NCI-H524 treated with DMSO at 0.1 percent for 48 hours (cell line): ENCODE measurements around the gene STIM2.

Experiments used
- DNase-seq: peaks from one replicate; lab custom pipeline; 2025; lab: John Stamatoyannopoulos, UW

Gene STIM2

DNA sequence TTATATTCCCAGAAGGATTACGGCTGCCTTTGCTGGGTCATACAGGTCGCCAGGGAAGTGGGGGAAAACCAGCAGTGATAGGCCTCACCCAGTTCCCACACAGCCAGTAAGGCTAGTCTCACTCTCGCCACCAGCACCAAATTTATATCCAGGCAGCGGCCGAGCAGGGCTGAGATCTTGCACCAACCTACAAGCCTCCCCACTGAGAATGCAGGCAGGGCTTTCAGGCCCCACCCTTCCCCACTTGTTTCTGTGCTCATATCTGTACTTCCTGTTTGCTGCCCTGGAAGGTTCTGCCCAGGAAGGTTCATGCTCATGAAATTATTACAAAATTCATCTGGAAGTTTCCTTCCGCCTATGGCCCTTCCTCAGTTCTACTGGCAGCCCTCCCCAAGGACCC, 179.7 kb downstream of the STIM2 start:
- DNase-seq = no peak

GRCh38 chr4:27042411-27042810, 181.8 kb downstream of the STIM2 start:
- DNase-seq = no peak

DNA sequence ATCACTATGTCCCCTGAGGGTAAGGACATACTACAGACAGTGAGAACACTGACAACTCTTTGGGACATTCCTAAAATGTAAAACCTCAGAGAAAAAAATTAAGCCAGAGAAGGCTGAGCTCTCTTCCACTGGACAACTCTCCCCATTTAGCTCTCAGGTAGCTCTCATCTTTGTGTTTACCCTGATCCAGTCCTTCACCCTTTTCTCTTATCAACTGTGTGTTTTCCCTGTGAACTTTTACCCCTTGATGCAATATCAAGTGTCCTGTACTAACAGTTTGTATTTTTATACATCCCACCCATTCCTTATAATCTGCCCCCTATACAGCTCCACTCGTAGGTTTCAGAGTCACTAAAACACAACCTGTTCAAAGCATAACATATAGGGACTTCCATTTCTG, 182.6 kb downstream of the STIM2 start:
- DNase-seq = no peak

DNA sequence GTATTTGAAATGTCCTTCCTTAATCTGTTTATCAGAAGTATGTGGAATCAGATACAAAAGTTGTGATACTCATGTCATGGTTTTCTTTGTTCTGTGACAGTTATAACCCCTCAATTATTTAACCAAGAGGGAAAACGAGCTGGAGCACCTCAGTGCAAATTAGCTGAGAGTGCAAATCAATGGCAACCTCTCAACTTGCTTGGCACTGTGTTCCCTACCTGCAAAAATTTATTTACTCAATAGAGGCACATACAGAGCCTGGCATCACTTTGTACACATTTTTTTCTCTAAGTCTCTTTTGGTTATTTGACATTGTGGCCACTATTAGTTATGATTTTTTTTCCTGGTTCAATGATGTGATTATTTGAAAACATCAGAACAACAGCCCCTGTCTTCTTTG, 186.2 kb downstream of the STIM2 start:
- DNase-seq = no peak

DNA sequence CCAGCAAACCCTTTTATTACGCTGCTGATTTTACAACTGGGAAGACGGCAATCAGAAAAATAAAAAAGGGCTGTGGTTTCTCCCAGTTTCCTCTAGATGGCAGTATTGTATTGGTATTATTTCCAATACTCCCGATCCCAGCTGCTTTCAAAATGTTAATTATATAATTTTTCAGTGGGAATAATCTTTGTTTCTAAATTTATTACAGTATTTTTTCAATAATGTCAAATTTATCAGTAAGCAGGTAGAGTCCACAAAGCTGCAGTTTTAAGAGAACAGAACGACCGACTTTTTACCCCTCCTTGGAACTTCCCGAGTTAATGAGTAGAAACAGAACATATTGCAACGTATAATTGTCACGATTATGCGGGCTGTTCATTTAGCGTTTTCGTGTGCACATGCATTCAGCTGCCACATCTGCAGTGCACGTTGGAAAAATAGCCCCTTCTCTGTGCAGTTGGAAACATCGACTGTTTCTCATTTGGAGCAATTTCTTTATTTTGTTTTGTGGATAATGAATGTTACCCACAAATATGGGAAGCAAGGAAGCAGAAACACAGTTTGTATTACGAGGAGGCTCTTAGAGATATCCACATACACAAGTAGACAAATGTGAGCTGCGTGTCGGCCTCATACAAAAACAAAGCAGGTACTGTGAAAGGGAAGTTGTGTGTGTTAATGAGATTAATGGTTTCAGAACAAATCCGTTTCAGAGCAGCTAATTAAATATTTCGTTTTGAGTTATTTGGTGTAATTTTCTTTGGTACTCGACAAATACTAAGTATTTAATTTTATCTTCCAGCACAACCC, 188.0 kb downstream of the STIM2 start:
- DNase-seq = no peak

DNA sequence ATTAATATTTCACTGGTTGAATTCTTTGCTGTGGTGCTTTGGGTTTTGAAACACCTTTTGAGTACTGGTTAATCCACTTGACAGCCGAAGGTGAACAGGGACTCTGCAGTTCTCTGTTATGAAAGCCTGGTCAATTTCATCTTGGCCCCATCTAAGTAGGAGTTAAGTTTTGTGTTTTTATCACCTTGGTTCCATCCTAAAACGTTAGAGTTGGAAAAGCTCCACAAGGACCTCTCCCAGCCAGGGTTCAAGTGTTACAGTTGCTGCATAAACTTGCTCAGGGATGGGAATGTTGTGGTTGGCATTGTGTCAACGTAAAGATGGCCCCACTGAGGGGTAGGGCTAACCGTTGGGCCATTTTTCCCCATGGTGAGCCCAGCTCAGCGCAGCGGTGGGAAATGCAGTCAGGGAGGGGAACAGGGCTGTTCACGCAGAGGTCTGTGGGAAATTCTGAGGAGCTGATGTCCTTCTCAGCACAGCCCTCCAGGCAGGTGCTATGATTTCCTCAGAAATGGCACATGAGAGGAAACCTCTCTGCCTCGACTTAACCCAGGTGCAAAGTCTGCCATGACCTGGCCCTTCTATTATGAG, 188.7 kb downstream of the STIM2 start:
- DNase-seq = no peak

GRCh38 chr4:27050731-27051130, 190.1 kb downstream of the STIM2 start:
- no peak for DNase-seq

DNA sequence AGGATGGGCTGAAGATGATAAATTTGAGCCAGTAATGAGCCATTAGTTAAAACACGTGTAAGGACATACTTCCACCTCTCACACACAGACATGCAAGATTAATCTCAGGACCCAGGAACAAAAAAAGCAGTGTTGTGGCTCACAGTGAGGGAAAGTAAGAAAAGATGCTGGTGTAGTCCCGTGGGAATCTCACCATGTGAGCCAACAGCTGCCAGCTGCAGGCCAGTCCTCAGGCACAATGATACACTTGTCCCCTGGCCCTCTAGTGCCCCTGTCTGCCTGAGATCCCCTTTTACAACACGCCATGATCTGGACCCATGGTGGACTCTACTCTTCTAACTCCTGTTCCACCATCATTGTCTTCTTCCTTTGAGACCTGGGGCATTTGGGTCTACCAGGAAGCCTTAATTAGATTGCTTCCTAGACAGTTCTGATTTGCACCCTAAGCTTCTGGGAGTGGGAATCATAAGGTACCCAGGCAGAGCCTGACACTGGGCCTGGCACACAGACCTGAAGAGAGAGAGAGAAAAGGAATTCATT, 194.7 kb downstream of the STIM2 start:
- DNase-seq = no peak

- no peak for DNase-seq
These were observed 195.6 kb downstream of the STIM2 start for GRCh38 chr4:27056281-27056680.

GRCh38 chr4:27057053-27057452, 196.4 kb downstream of the STIM2 start:
- DNase-seq = no peak

GRCh38 chr4:27057662-27058061, 197.0 kb downstream of the STIM2 start:
- no peak for DNase-seq

GRCh38 chr4:27058819-27059406, 198.3 kb downstream of the STIM2 start:
- no peak for DNase-seq

- no peak for DNase-seq
These were observed 198.8 kb downstream of the STIM2 start for GRCh38 chr4:27059446-27059845.

- no peak for DNase-seq
These were observed 201.6 kb downstream of the STIM2 start for GRCh38 chr4:27062256-27062655.

- no peak for DNase-seq
These were observed 205.9 kb downstream of the STIM2 start for GRCh38 chr4:27066591-27066990.

DNA sequence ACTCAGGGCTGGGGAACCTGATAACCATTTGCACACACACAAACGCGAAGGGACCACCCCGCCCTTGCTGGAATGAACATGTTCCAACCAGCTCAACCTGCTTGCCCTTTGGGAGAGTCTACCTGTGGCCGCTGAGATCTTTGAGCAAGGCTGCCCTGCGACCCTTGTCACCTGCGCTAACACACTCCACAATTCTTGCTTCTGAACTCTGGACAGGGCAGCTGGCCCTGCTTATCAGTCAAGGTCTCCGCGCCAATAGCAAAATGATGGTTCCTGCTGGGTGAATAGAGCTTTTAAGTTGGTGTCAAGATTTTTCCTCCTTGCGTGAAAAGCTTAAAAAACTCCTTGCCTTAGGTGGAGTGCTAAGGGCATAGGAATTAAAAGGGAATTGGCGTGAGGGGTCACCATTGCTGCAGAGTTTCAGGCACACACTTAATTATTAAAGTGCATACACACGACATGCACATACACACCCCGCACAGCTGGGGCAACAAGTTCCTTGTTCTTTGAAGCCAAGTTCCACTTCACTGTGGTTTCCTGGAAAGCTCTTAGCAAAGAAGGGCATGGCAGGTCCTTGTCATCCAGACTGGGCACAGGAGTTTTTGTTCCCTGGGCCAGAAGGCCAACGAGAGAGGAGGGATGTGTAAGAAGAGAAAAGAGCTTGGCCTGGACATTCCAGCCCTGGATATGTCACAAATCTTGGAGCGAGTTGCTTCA, 207.7 kb downstream of the STIM2 start:
- no peak for DNase-seq
